GM12892 (cell line): Measurements from ENCODE around the gene RASGEF1C.

Experiments
- POLR2A ChIP-seq: IDR thresholded peaks from 2 replicates; pipeline ENCODE4 v1.6.1; 2011; ENCODE audit warnings: low read depth, low read length, control low read depth
- POLR2AphosphoS5 ChIP-seq: IDR thresholded peaks from 2 replicates; pipeline ENCODE4 v1.6.1; 2011; ENCODE audit warnings: low read depth, low read length, control low read depth
- TAF1 ChIP-seq: IDR thresholded peaks from 2 replicates; pipeline ENCODE4 v1.6.1; 2011; ENCODE audit warnings: low read depth, mild to moderate bottlenecking, control low read depth, low read length, borderline replicate concordance

DNA sequence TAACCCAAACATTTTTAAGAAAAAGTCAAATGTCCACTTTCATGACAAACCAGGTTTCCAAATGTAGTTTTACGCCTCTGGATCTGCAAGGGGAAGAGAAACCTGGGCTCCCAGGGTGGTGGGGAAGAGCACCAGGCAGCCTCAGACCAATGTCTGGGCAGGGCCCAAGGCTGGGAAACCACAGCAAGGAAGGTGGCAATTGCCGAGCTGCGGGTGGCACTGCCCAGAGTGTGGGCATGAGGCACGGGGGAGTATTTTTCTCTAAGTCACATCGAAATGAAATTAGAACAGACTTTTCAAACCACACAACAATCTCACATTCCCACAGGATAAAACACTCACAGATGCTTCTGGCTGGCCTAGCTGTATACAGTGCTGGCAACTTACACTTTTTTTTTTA is 32.6 kb upstream of the RASGEF1C start:
- TF ChIP-seq POLR2AphosphoS5 (no peak), POLR2A (no peak), TAF1 (no peak)
